HG02870 (cell line): ENCODE data around the gene LOXL1.
A peak's percentile ranks its signal among the peaks of the same experiment; 100 is the strongest.

Experiments
- ATAC-seq: cut with Tn5 transposase; IDR thresholded peaks from one replicate; pipeline ENCODE4 v1.9.1; 2021; ENCODE audit warnings: mild to moderate bottlenecking, moderate library complexity; ENCODE audit not compliant: unreplicated experiment

LOXL1 gene

DNA sequence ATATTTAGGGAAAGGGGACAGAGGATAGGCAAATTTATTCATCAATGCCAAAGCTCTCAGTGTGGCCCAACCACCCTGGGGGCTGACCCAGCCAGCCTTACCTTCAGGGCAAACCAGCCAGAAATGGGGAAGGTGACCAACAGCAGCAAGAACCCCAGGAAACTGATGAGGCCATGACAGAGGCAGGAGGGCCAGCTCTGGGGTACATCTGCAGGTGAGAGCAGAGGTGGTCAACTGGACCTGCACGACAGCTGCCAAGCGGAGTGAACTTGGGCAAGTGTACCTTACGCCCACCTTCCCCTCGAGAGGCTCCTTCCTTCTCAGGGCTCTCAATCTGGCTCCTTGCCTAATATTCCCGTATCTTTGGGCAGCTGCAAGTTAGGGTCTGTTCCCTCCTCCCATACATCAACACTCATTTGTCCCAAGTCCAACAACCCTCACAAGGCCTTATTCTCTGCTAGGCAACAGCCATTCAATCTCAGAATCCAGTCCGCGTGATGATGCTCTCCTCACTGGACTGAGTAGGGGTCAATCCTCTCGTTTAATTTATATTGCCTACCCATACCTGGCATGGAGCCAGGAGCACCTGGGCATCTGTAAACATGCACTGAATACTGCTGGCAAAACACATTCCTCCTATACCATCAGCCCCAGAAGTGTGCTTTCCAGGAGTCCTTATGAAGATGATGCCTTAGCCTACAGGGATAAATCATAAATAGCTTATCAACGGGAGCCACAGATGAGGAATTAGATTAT is 64.2 kb downstream of the LOXL1 start:
- no peak for ATAC-seq

DNA sequence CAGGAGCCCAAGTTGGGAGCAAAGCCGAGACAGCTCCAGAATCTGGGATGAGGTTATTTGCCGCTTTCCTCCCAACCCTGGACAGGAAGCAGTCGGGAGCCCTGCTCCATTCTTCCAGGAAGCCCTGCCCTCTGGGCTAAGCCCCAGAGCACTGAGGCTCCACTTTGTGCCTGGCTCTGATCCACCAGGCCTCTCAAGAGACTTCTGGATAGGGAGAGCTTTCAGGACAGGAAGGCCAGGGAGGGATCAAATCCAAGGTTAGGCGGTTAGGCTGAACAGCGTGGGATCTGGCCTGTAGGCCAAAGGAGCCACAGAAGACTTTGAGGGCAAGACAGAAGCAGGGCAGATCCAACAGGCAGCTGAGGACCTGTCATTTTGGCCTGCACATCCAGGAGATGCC is 65.0 kb downstream of the LOXL1 start:
- ATAC-seq, result no peak

GRCh38 chr15:73991726-73992593 is 65.7 kb downstream of the LOXL1 start, which contains the start of gene STOML1:
TSS of gene STOML1 (minus strand) at chr15:73992295. CDS start at chr15:73992223, 72 bp downstream.
- peak; percentile 52 for ATAC-seq

DNA sequence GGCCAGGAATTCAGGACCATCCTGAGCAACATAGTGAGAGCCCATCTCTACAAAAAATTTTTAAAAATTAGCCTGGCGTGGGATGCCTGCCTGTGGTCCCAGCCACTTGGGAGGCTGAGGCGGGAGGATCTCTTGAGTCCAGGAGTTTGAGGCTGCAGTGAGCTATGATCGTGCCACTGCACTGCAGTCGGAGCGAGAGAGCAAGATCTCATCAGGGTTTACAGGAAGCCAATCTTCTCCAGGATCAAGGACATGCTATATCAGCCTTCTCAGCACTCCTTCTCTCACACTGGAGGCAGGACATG is 66.3 kb downstream of the LOXL1 start:
- peak; percentile 1 for ATAC-seq

GRCh38 chr15:73993211-73993994 is 67.1 kb downstream of the LOXL1 start:
- ATAC-seq, result no peak

- peak; percentile 71 for ATAC-seq
Observed at GRCh38 chr15:73994413-73994883, 68.2 kb downstream of the LOXL1 start, which contains the start of gene PML. TSS of gene PML (plus strand) at chr15:73994716. CDS start at chr15:73994813, 97 bp downstream.

DNA sequence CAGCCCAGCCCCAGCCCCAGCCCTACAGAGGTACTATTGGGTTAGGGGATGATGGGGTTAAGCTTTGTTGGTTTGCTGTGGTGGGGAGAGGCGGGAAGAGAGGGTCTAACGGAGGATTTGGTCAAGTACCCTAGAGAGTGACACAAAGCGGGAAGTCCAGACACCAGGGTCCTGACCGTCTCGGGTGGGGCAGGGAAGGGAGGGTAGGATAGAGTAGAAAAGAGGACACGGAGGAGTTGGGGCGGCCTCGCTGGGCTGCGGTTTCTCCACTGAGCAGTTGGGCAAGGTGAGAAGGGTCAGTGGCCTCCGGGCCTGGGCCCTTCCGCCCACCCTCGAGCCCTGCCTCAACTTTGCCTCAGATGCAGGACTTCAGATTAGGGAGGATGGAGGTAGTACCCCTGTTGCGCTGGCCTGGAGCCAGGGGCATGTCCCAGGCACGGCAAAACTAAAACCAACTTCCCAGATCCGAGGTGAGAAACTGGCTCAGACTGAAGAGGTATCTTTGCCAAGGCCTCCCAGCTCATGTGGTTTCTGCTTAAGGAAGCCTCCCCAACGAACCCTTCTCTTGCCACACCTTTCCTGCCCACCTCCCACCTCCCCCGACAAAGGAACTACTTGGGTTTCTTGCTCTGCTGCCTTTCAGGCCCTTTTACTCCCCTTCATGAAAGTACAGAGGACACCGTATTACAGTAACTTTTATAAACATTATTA is 68.8 kb downstream of the LOXL1 start:
- ATAC-seq, result no peak

DNA sequence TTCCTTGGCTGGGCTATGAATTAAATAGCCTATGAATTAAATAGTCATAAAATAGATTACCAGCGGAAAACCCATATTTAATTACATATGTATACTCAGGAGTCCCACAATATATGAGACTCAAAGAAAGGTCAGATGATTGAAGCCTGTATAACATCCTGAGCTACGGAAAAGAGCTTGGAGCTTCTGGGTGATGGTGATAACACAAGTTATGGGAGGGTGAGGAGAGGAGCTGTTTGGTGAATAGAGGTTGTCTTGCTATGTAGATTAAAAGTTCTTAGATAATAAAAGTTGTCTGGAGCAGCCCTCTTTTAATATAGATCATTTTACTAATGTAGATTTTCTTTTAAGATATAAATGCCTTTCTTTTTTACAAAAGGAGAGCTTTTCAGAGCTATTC is 70.0 kb downstream of the LOXL1 start:
- ATAC-seq, result no peak

DNA sequence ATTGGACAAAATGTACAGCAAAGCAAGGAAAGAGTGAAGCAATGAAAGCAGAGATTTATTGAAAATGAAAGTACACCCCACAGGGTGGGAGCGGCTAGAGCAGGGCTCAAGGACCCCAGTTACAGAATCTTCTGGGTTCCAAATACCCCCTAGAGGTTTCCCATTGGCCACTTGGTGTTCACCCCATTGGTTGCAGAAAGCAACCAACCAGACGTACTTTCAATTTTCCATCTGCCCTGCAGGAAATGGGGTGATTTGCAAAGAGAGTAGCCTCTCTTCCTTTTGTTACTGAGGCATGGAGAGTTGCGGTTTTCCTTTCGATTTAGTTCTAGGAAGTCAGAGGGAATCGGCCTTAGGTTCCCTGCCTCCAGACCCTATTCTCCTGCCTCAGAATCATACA is 70.7 kb downstream of the LOXL1 start:
- no peak for ATAC-seq

DNA sequence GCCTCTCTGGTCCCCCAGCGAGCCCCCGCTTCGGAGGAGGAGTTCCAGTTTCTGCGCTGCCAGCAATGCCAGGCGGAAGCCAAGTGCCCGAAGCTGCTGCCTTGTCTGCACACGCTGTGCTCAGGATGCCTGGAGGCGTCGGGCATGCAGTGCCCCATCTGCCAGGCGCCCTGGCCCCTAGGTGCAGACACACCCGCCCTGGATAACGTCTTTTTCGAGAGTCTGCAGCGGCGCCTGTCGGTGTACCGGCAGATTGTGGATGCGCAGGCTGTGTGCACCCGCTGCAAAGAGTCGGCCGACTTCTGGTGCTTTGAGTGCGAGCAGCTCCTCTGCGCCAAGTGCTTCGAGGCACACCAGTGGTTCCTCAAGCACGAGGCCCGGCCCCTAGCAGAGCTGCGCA is 71.7 kb downstream of the LOXL1 start:
- ATAC-seq, result no peak
